ENCODE results near the gene ALKBH4.
"Not testable (repeated sequence)": the region's sequence is repeated elsewhere in the genome, so short reads cannot be mapped to it uniquely, and the experiment has no call there.

DNA sequence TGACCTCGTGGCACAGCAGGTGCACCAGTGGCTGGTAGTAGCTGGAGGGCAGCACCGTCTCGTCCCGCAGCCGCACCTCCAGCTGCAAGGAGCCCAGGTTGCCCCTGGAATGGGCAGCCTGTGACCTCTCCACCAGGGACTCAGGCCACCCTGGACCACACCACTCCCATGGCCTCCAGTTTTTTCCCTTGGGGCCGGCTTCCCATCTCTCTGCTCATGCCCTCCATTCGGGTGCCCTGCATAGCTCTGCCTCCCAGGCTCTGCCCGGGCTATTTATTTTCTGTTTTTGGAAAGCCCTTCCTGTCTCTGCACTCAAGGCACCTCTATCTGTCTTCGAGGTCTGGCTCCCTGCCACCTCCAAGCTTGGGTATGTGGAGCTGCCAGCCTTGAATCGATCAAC, 32.2 kb upstream of the ALKBH4 start:
- not testable (repeated sequence) for TF ChIP-seq SPI1 (IDR thresholded peaks at IDR 0.05; ENCODE audit: borderline replicate concordance, low read depth)
- TF ChIP-seq, protein P1, sequence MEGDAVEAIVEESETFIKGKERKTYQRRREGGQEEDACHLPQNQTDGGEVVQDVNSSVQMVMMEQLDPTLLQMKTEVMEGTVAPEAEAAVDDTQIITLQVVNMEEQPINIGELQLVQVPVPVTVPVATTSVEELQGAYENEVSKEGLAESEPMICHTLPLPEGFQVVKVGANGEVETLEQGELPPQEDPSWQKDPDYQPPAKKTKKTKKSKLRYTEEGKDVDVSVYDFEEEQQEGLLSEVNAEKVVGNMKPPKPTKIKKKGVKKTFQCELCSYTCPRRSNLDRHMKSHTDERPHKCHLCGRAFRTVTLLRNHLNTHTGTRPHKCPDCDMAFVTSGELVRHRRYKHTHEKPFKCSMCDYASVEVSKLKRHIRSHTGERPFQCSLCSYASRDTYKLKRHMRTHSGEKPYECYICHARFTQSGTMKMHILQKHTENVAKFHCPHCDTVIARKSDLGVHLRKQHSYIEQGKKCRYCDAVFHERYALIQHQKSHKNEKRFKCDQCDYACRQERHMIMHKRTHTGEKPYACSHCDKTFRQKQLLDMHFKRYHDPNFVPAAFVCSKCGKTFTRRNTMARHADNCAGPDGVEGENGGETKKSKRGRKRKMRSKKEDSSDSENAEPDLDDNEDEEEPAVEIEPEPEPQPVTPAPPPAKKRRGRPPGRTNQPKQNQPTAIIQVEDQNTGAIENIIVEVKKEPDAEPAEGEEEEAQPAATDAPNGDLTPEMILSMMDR (IDR thresholded peaks at IDR 0.05; ENCODE audit: insufficient read depth, low read length), result not testable (repeated sequence)

Measured in HL-60 (cell line).